ENCODE results near the gene ADCY6. TPM values are rescaled to one million over a fixed set of nuclear protein-coding genes. Genes with fewer than 3 reads are reported as not detected.

The ADCY6 gene
- total RNA-seq, 1 donor from 2014 or later, result 54.4 TPM

GRCh38 chr12:48717252-48717695 lies 71.6 kb downstream of the ADCY6 start:
- TF ChIP-seq CTCF (conservative IDR thresholded peaks at IDR 0.05), result peak; percentile 16
- Mint-ChIP-seq H3K4me3 (peak overlapping the region; percentile 94), H3K4me1 (ENCODE audit: unreplicated experiment) (peaks cover 32% of the 10 kb centered on the region), H3K27ac (peak overlapping the region; percentile 96), H3K27me3 (no peaks in the 10 kb centered on the region), H3K9me3 (peaks cover 8% of the 10 kb centered on the region), H3K36me3 (peaks cover 10% of the 10 kb centered on the region)
- DNase-seq (ENCODE audit: extremely low spot score, unreplicated experiment), result no peak

GRCh38 chr12:48716493-48717251 lies 72.2 kb downstream of the ADCY6 start, which contains the start of gene CCNT1:
CCNT1 (minus strand) TSS chr12:48716707; CDS start chr12:48716675, 32 bp downstream.
- H3K27me3 Mint-ChIP-seq, result no peaks in the 10 kb centered on the region
- peaks cover 32% of the 10 kb centered on the region for H3K4me1 Mint-ChIP-seq (ENCODE audit: unreplicated experiment)
- H3K4me3 Mint-ChIP-seq, result peak within 1 kb of the TSS; percentile 94

More at GRCh38 chr12:48716493-48717251, 72.2 kb downstream of the ADCY6 start, which contains the start of gene CCNT1:
- Mint-ChIP-seq H3K36me3 (peaks cover 10% of the 10 kb centered on the region), H3K27ac (peak within 1 kb of the TSS; percentile 96), H3K9me3 (peaks cover 8% of the 10 kb centered on the region)
- peak; percentile 97 for DNase-seq (ENCODE audit: extremely low spot score, unreplicated experiment)
- TF ChIP-seq CTCF (conservative IDR thresholded peaks at IDR 0.05), result peak; percentile 56

Small RNA genes within 50 kb of the gene (microRNA-seq; reads per million reads assigned to microRNA genes)
- not detected for gene MIR4701

Other genes starting within 250 kb of the ADCY6 start
- not detected in 2 replicates for gene LALBA, start 219.0 kb downstream of the ADCY6 start, total RNA-seq (ENCODE audit: low replicate concordance)
- 42.0 and 47.0 TPM in 2 replicates for gene KANSL2, start 106.9 kb downstream of the ADCY6 start, total RNA-seq (ENCODE audit: low replicate concordance)
- gene CCNT1, start 72.4 kb downstream of the ADCY6 start, total RNA-seq (ENCODE audit: low replicate concordance), result 39.2 and 46.9 TPM in 2 replicates
- gene CACNB3, start 29.4 kb upstream of the ADCY6 start, total RNA-seq (ENCODE audit: low replicate concordance), result 56.3 and 57.0 TPM in 2 replicates
- gene DDX23, start 63.1 kb upstream of the ADCY6 start, total RNA-seq (ENCODE audit: low replicate concordance), result 95.3 and 104 TPM in 2 replicates
- 3.2 and 6.9 TPM in 2 replicates for gene RND1, start 76.8 kb upstream of the ADCY6 start, total RNA-seq (ENCODE audit: low replicate concordance)
- 44.6 and 56.3 TPM in 2 replicates for gene FKBP11, start 136.4 kb upstream of the ADCY6 start, total RNA-seq (ENCODE audit: low replicate concordance)
- gene ARF3, start 168.4 kb upstream of the ADCY6 start, total RNA-seq (ENCODE audit: low replicate concordance), result 161 and 168 TPM in 2 replicates
- gene WNT10B, start 182.6 kb upstream of the ADCY6 start, total RNA-seq (ENCODE audit: low replicate concordance), result 6.2 and 6.3 TPM in 2 replicates
- 28.9 TPM in 1 of 2 replicates, not detected in the other for gene WNT1, start 189.2 kb upstream of the ADCY6 start, total RNA-seq (ENCODE audit: low replicate concordance)
- gene DDN, start 210.3 kb upstream of the ADCY6 start, total RNA-seq (ENCODE audit: low replicate concordance), result 0.45 and 8.8 TPM in 2 replicates
- 58.7 and 66.3 TPM in 2 replicates for gene PRKAG1, start 229.7 kb upstream of the ADCY6 start, total RNA-seq (ENCODE audit: low replicate concordance)

Measured in type B pancreatic cell (in vitro differentiated cells).